ENCODE results near the gene TJAP1.
"Not testable (repeated sequence)": the region's sequence is repeated elsewhere in the genome, so short reads cannot be mapped to it uniquely, and the experiment has no call there.

TJAP1 gene

GRCh38 chr6:43451939-43452338 is 25.4 kb upstream of the TJAP1 start:
- Histone ChIP-seq H3K27ac (ENCODE audit: insufficient read depth, low read depth, low read length, poor library complexity, severe bottlenecking) (no peak overlapping the region), H3K4me3 (ENCODE audit: insufficient read depth, low read depth, low read length) (no peak overlapping the region), H3K9me3 (ENCODE audit: control insufficient read depth, low read length) (no peaks in the 10 kb centered on the region), H3K27me3 (ENCODE audit: control insufficient read depth, insufficient read depth, low read length, poor library complexity, severe bottlenecking) (peaks cover 31% of the 10 kb centered on the region), H3K4me1 (ENCODE audit: control insufficient read depth, insufficient read depth, low read length) (no peaks in the 10 kb centered on the region), H3K36me3 (ENCODE audit: control insufficient read depth, insufficient read depth, low read length) (peaks cover 10% of the 10 kb centered on the region)
- WGBS, 2 experiments, result 91 to 94% methylated on average over 8 of the region's 8 CpGs

DNA sequence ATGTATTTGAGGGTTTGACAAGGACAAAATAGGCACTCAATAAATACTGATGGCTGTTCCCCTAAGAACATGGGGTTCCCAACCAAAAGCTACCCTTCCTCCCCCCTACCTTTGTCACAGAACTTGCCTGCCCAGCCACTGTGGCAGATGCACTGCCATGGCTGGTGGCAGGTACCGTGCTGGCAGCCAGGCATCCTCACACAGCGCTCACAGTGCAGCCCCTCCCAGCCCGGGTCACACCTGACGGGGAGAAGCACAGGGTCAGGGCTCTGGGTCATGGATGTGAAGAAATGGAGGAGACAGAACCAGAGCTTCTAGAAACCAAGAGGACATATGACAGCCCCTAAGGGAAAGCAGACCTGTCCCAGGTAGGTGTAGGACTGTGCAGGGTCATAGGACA is 24.5 kb upstream of the TJAP1 start:
- Histone ChIP-seq H3K36me3 (ENCODE audit: control insufficient read depth, insufficient read depth, low read length) (peaks cover 7% of the 10 kb centered on the region), H3K4me3 (ENCODE audit: insufficient read depth, low read depth, low read length) (no peak overlapping the region), H3K4me1 (ENCODE audit: control insufficient read depth, insufficient read depth, low read length) (no peaks in the 10 kb centered on the region), H3K27me3 (ENCODE audit: control insufficient read depth, insufficient read depth, low read length, poor library complexity, severe bottlenecking) (peaks cover 39% of the 10 kb centered on the region), H3K27ac (ENCODE audit: insufficient read depth, low read depth, low read length, poor library complexity, severe bottlenecking) (no peak overlapping the region), H3K9me3 (ENCODE audit: control insufficient read depth, low read length) (no peaks in the 10 kb centered on the region)
- 96 to 98% methylated on average over 4 of the region's 4 CpGs for WGBS, 2 experiments

DNA sequence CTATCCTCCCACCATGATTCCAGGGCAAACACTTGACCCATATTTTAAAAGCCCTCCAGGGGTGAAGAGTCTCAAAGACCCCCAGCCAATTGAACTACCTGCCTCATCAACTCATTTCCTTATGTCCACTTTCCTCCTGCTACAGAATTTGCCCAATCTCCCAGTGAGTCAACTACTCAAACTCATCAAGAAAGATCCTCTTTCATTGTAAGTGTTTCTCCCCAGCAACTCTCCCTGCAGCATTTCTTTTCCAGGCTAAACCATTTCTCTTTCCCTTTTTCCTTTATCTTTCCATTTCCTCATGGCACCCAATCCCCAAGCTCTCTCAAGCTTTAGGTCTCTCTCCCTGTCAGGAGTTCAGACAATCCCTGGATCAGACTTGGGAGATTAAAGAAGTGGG is 23.5 kb upstream of the TJAP1 start:
- no peak overlapping the region for H3K27ac ChIP-seq (ENCODE audit: insufficient read depth, low read depth, low read length, poor library complexity, severe bottlenecking)

DNA sequence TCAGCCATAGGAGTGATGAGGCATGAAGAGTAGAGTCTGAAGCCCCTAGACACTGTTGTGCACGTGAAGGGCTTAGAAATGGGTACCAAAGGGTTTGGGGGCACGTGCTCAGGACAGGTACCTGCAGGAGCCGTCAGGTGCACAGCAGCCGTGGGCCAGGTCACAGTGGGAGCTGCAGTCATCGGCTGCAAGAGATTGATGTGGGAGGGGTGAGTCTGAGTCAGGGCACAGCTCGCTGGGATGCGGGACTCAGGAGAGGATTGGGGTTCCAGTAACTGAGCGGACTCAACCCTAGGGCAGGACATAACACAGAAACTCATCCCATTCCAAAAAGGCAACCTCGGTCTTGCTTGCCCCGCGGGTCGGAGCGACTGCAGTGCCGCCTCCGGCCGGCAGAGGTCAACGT is 23.1 kb upstream of the TJAP1 start:
- H3K27ac ChIP-seq (ENCODE audit: insufficient read depth, low read depth, low read length, poor library complexity, severe bottlenecking), result no peak overlapping the region
- H3K36me3 ChIP-seq (ENCODE audit: control insufficient read depth, insufficient read depth, low read length), result peaks cover 3% of the 10 kb centered on the region
- H3K9me3 ChIP-seq (ENCODE audit: control insufficient read depth, low read length), result no peaks in the 10 kb centered on the region
- no peaks in the 10 kb centered on the region for H3K4me1 ChIP-seq (ENCODE audit: control insufficient read depth, insufficient read depth, low read length)
- peaks cover 39% of the 10 kb centered on the region for H3K27me3 ChIP-seq (ENCODE audit: control insufficient read depth, insufficient read depth, low read length, poor library complexity, severe bottlenecking)
- H3K4me3 ChIP-seq (ENCODE audit: insufficient read depth, low read depth, low read length), result peak overlapping the region; percentile 44
- WGBS, 2 experiments, result 20 to 22% methylated on average over 17 of the region's 17 CpGs

More for the DNA sequence above, 23.5 kb upstream of the TJAP1 start:
- Histone ChIP-seq H3K4me1 (ENCODE audit: control insufficient read depth, insufficient read depth, low read length) (no peaks in the 10 kb centered on the region), H3K36me3 (ENCODE audit: control insufficient read depth, insufficient read depth, low read length) (peaks cover 3% of the 10 kb centered on the region), H3K9me3 (ENCODE audit: control insufficient read depth, low read length) (no peaks in the 10 kb centered on the region), H3K4me3 (ENCODE audit: insufficient read depth, low read depth, low read length) (no peak overlapping the region), H3K27me3 (ENCODE audit: control insufficient read depth, insufficient read depth, low read length, poor library complexity, severe bottlenecking) (peaks cover 39% of the 10 kb centered on the region)

- peaks cover 39% of the 10 kb centered on the region for H3K27me3 ChIP-seq (ENCODE audit: control insufficient read depth, insufficient read depth, low read length, poor library complexity, severe bottlenecking)
- no peaks in the 10 kb centered on the region for H3K4me1 ChIP-seq (ENCODE audit: control insufficient read depth, insufficient read depth, low read length)
- H3K36me3 ChIP-seq (ENCODE audit: control insufficient read depth, insufficient read depth, low read length), result peaks cover 3% of the 10 kb centered on the region
- no peaks in the 10 kb centered on the region for H3K9me3 ChIP-seq (ENCODE audit: control insufficient read depth, low read length)
- H3K4me3 ChIP-seq (ENCODE audit: insufficient read depth, low read depth, low read length), result peak overlapping the region; percentile 44
- no peak overlapping the region for H3K27ac ChIP-seq (ENCODE audit: insufficient read depth, low read depth, low read length, poor library complexity, severe bottlenecking)
- WGBS, 2 experiments, result 1% methylated on average over 96 of the region's 97 CpGs
These were observed 22.5 kb upstream of the TJAP1 start for GRCh38 chr6:43454696-43455530.

DNA sequence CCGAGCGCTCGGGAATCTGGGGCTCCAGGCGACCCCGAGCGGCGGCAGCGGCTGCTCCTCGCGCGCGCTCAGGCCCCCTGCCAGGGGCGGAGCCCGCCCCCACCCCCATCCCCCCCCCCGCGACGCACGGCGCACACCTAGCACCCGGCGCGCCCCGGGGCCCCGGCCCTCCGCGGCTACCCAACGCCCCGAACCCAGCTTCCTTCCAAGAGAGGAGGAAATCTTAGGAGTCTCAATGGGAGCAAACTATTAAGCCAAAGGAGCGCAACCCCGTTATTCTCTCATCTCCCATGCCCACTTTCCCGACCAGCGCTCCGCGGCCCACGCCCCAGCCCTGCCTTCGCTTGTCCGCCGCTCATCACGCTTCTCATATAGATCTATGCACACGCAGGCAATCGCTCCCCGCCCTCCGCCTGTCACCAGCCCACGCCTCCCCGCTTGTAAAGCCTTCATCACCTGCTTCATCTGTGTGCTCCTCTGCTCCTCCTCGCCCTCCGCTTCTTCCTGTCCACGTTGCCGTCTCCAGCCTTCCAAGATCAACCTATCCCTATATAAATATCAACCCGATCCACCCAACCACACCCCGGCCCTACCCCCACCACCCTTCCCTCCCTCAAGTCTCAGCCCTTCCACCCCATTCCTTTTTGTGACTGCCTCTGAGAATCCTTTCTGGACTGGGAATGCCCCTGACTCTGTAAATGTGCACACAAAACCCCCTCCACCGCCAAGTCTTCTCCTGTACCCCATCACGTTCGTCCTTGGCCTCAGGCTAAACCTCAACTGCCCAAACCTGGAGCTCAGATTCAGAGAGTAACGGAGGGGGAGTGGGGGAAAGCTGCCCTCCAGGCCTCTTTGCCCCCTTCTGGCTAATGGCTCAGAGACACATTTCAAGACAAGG is 21.6 kb upstream of the TJAP1 start, which contains the start of gene DLK2:
TSS of gene DLK2 (minus strand) at position 18 of the 898 bp plus-strand sequence. CDS start 723 bp downstream, outside the sequence.
- H3K4me1 ChIP-seq (ENCODE audit: control insufficient read depth, insufficient read depth, low read length), result no peaks in the 10 kb centered on the region
- WGBS, 2 experiments, result 3% methylated on average over 49 to 50 of the region's 55 CpGs
- peaks cover 39% of the 10 kb centered on the region for H3K27me3 ChIP-seq (ENCODE audit: control insufficient read depth, insufficient read depth, low read length, poor library complexity, severe bottlenecking)
- H3K27ac ChIP-seq (ENCODE audit: insufficient read depth, low read depth, low read length, poor library complexity, severe bottlenecking), result no peak within 1 kb of the TSS
- H3K9me3 ChIP-seq (ENCODE audit: control insufficient read depth, low read length), result no peaks in the 10 kb centered on the region
- peaks cover 3% of the 10 kb centered on the region for H3K36me3 ChIP-seq (ENCODE audit: control insufficient read depth, insufficient read depth, low read length)
- peak within 1 kb of the TSS; percentile 44 for H3K4me3 ChIP-seq (ENCODE audit: insufficient read depth, low read depth, low read length)

DNA sequence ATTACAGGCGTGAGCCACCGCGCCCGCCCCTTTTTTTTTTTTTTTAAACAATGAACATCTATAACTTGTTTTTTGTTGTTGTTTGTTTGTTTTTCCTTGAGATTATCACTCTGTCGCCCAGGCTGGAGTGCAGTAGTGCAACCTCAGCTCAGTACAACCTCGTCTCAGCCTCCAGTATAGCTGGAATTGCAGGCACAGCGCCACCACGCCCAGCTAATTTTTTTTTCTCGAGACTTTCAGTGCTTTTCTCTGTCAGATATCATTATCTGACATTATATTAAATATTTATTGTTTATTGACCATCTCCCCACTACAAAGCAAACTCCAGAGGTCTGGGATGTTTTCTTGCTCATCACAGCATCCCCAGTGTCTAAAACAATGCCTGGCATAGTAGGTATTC is 19.7 kb upstream of the TJAP1 start:
- Histone ChIP-seq H3K36me3 (ENCODE audit: control insufficient read depth, insufficient read depth, low read length) (peaks cover 3% of the 10 kb centered on the region), H3K9me3 (ENCODE audit: control insufficient read depth, low read length) (no peaks in the 10 kb centered on the region), H3K4me1 (ENCODE audit: control insufficient read depth, insufficient read depth, low read length) (no peaks in the 10 kb centered on the region), H3K27me3 (ENCODE audit: control insufficient read depth, insufficient read depth, low read length, poor library complexity, severe bottlenecking) (peaks cover 45% of the 10 kb centered on the region), H3K4me3 (ENCODE audit: insufficient read depth, low read depth, low read length) (no peak overlapping the region), H3K27ac (ENCODE audit: insufficient read depth, low read depth, low read length, poor library complexity, severe bottlenecking) (no peak overlapping the region)
- 81 to 87% methylated on average over 5 to 6 of the region's 9 CpGs for WGBS, 2 experiments

- H3K36me3 ChIP-seq (ENCODE audit: control insufficient read depth, insufficient read depth, low read length); H3K9me3 ChIP-seq (ENCODE audit: control insufficient read depth, low read length); H3K4me1 ChIP-seq (ENCODE audit: control insufficient read depth, insufficient read depth, low read length); H3K4me3 ChIP-seq (ENCODE audit: insufficient read depth, low read depth, low read length); H3K27ac ChIP-seq (ENCODE audit: insufficient read depth, low read depth, low read length, poor library complexity, severe bottlenecking): not testable (repeated sequence)
- peaks cover 47% of the 10 kb centered on the region for H3K27me3 ChIP-seq (ENCODE audit: control insufficient read depth, insufficient read depth, low read length, poor library complexity, severe bottlenecking)
- WGBS, 2 experiments, result 92 to 95% methylated on average over 15 of the region's 15 CpGs
These were observed 19.2 kb upstream of the TJAP1 start for GRCh38 chr6:43458154-43458553.

DNA sequence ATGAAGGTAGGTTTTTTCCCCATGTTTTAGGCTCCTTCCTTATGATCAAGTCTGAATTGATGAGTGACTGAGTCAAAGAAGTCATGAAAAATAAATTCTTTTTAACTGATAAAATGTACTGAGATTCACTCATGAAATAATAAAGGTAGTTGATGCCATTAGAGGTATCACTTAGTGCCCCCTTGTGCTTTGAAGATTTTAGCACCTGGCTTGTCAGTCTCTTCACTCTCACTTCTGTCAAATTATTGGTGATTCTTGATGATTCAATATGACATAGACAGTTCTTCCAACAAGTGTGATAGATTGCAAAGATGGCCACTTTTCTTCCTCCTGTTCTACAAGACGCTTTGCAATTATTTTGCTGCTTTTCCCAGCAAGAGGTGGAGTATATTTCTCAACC is 17.8 kb upstream of the TJAP1 start:
- Histone ChIP-seq H3K9me3 (ENCODE audit: control insufficient read depth, low read length) (no peaks in the 10 kb centered on the region), H3K4me3 (ENCODE audit: insufficient read depth, low read depth, low read length) (no peak overlapping the region), H3K27ac (ENCODE audit: insufficient read depth, low read depth, low read length, poor library complexity, severe bottlenecking) (no peak overlapping the region), H3K27me3 (ENCODE audit: control insufficient read depth, insufficient read depth, low read length, poor library complexity, severe bottlenecking) (peaks cover 39% of the 10 kb centered on the region), H3K36me3 (ENCODE audit: control insufficient read depth, insufficient read depth, low read length) (no peaks in the 10 kb centered on the region), H3K4me1 (ENCODE audit: control insufficient read depth, insufficient read depth, low read length) (no peaks in the 10 kb centered on the region)
- 79 to 83% methylated on average over 1 of the region's 1 CpG for WGBS, 2 experiments

- Histone ChIP-seq H3K4me3 (ENCODE audit: insufficient read depth, low read depth, low read length) (no peak overlapping the region), H3K36me3 (ENCODE audit: control insufficient read depth, insufficient read depth, low read length) (no peaks in the 10 kb centered on the region), H3K9me3 (ENCODE audit: control insufficient read depth, low read length) (no peaks in the 10 kb centered on the region), H3K4me1 (ENCODE audit: control insufficient read depth, insufficient read depth, low read length) (no peaks in the 10 kb centered on the region), H3K27me3 (ENCODE audit: control insufficient read depth, insufficient read depth, low read length, poor library complexity, severe bottlenecking) (peaks cover 34% of the 10 kb centered on the region), H3K27ac (ENCODE audit: insufficient read depth, low read depth, low read length, poor library complexity, severe bottlenecking) (no peak overlapping the region)
- 81 to 82% methylated on average over 4 of the region's 4 CpGs for WGBS, 2 experiments
These were observed 17.3 kb upstream of the TJAP1 start for GRCh38 chr6:43460032-43460431.
